ENCODE data around the gene GATD1. TPM values are rescaled to one million over a fixed set of nuclear protein-coding genes. Genes with fewer than 3 reads are reported as not detected.

The GATD1 gene
- total RNA-seq, 1 donor from 2014 or later, result 17.4 TPM

- no peak for DNase-seq
These were observed 35.1 kb upstream of the GATD1 start for GRCh38 chr11:812390-812789.

DNA sequence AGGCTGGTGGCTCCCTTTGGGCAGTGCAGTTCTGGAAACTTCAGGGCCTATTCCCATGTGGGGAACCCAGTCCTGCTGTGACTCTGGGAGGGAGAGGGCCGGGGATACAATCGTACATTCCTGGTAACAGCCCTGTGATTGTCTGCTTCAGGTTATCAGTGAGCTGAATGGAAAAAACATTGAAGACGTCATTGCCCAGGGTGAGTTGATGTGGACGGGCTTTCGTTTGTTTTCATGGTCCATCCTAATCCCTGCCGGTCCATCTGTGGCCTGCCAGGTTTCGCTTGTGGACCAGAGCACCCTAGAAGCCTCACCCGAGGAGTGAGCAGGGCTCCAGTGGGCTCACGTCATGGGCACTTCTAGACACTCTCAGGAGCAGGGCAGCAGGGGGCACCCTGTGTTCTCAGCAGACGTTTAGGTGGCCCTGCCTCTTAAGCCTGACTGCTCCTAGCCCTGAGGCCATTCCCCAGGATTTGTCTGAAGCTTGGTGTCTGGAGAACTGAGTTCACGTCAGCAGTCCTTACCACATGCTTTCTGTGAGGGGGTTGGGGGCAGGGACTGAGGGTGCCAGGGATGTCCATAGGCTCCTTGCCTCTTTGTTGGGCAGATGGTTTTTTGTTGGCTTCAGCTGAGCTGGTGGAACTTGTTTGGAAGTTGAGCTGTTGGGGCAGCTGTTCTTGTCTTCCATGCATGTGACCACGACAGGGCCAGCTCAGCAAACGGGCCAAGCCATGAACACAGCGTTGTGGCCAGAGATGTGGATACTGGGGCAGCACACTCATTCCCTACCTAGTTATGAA lies 34.4 kb upstream of the GATD1 start:
- DNase-seq, result no peak

GRCh38 chr11:810040-810567 lies 32.8 kb upstream of the GATD1 start:
- DNase-seq, result no peak

GRCh38 chr11:809287-810039 lies 32.2 kb upstream of the GATD1 start, which contains the start of gene RPLP2:
Gene RPLP2, plus strand, starts transcription at chr11:809967. Its CDS starts 268 bp downstream, at chr11:810235.
- DNase-seq, result peak; percentile 99

- no peak for DNase-seq
These were observed 31.4 kb upstream of the GATD1 start for GRCh38 chr11:808427-809286.

DNA sequence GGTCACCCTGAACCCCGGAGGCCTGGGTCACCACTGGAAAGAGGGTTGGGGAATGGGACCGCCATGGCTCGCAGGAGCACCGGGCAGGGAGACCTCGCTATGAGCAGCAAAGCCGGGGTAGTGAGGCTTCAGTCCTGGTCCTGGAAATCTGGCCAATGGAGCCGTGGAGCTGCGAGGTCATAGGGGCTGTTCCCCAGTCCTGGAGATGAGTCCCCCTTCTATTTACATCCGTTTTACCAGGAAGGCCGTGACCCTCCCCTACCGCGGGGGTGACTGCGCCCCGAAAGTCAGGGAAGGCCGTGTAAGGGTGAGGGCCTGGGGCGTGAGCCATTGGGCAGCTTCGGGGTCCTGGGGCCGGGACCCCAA lies 27.3 kb upstream of the GATD1 start:
- DNase-seq, result no peak

DNA sequence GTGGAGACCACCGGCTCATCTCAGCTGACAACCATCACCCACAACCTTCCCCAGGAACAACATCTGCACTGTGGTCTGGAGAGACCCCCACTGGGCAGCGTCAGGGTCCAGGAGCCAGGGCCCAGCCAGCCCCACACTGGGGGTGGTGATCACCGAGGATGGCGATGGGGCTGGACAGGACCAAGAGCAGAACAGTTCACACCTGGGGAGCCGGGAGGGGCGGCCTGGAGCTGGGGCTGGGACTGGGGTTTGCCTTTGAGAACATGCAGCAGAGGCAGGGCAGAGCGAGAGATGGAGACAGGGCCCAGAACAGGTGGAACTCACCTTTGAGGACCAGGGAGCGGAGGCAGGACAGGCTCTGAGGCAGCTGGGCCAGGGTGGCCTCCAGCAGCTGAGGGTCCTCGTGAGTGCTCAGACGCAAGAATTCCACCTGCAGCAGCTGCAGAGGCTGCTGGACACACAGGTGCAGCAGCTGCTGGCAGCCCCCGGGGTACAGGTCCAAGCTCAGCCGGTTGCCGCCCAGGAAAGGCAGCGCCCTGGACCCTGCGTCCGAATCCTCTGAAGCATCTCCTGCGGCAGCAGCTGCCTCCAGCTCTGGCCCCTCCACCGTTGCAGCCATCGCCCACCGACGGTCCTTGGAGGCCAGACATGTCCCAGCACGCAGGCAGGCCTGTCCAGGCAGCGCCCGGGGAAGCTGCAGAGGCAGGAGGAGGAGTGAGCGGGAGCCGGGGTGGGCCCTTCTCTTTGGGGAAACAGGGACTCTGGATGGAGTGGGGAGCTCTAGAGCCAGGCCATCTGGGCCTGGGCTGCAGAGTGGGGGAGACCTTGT lies 26.7 kb upstream of the GATD1 start:
- DNase-seq, result peak; percentile 53

GRCh38 chr11:803467-803742 lies 26.1 kb upstream of the GATD1 start:
- no peak for DNase-seq

- no peak for DNase-seq
These were observed 25.6 kb upstream of the GATD1 start for GRCh38 chr11:802693-803466.

DNA sequence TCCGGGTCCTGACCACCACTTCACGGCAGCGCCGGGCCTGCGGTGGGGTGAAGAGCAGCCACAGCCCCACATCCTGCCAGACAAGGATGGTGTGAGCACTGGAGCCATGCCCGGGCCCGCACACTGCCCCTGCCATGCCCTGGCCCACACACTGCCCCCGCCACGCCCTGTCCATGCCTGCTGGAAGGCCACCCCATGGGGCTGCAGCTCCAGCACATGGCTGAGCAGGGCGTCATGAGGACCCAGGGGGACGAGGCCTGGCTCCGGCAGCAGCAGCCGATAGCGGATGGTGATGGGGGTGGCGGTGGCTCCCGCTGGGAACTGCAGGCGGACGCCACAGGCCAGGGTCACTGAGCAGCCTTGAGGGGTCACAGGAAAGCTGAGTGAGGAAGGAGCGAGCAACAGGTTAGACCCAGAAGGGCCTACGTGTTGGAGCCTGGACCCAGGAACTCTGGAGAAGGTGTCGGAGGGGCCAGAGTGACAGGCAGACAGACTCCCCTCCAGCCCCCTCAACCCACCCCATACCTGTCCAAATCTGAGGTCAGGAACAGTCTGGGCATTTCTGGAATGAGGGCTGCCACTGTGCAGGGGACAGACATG lies 24.8 kb upstream of the GATD1 start:
- DNase-seq, result no peak

DNA sequence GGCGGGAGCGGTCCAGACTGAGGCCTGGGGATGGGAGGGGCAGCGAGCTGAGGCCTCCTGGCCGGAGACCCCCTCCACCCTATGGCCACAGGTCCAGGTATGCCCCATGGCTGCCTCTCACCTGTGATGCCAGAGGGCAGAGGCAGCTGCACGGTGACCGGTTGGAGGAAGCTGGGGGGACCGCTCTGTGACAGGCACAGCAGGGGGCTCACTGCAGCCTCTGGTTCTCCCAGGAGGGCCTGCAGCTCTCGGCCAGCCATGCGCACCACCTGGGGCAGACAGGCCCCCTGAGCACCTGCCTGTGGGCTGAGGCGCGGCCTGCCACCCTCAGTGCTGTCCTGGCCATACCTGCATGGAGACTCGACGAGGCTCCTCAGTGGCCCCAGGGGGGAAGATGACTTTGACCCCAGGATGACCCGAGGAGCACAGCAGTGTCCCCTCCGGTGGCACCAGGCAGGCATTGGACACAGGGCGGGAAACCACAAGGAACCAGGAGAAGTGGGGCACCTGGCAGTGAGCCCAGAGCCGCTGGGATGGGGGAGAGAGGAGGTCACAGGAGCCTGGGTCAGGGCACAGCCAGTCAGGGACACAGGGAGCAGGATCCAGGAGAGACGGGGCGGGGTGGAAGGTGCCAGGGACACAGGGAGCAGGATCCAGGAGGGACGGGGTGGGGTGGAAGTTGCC lies 24.0 kb upstream of the GATD1 start:
- no peak for DNase-seq

DNA sequence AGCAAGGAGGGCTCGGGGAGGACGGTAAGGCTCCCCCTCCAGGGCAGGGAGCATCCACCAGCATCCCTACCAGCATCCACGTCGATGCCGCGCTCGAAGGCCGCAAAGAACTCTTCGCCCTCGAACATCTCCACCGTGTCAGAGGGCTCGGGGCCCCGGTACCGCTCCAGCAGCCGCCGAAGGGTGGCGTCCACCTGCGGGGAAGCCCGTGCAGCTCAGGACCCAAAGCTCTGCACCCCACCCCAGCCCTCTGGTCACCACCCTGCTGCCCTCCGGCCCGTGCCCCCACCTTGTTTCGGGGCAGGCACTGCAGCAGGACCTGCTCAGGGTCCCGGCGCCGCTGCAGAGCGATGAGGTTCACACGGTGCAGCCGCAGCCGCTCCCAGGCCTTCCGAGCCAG lies 23.2 kb upstream of the GATD1 start:
- DNase-seq, result no peak

DNA sequence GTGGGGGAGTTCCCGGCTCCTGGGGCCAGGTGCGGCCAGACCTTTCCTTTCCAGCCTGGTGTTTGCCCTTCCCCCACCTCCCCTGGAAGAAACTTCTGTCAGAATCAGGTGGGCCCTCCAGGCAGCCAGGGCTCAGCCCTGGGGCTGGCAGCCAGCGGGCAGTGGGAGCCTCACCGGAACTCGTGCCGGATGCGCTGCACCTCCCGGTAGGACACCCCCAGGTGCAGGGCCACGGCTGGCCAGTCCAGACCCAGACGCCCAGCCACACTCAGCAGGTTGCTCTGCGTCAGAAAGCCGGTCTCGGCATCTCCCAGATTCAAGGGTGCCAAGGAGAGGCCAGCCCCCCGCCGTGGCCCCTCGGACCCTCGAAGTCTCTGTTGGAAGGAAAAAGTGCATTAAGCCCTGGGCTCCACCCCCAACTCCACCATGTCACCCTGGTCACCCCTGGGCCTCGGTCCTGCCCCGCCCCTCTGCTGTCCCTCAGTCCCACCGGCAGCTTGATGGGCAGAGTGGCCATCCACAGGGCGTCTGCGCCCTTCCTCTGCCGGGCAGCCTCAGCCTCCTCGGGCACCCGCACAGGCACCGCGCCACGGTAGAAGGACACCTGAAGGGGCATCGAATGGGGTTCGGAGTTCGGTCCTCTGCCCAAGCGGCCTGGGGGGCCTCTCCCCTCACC lies 22.5 kb upstream of the GATD1 start:
- DNase-seq, result no peak

- peak; percentile 91 for DNase-seq
These were observed 20.9 kb upstream of the GATD1 start, which contains the start of gene SLC25A22 for GRCh38 chr11:798093-798713. Gene SLC25A22, minus strand, starts transcription at chr11:798281. Its CDS starts 3,275 bp downstream, at chr11:795006.

DNA sequence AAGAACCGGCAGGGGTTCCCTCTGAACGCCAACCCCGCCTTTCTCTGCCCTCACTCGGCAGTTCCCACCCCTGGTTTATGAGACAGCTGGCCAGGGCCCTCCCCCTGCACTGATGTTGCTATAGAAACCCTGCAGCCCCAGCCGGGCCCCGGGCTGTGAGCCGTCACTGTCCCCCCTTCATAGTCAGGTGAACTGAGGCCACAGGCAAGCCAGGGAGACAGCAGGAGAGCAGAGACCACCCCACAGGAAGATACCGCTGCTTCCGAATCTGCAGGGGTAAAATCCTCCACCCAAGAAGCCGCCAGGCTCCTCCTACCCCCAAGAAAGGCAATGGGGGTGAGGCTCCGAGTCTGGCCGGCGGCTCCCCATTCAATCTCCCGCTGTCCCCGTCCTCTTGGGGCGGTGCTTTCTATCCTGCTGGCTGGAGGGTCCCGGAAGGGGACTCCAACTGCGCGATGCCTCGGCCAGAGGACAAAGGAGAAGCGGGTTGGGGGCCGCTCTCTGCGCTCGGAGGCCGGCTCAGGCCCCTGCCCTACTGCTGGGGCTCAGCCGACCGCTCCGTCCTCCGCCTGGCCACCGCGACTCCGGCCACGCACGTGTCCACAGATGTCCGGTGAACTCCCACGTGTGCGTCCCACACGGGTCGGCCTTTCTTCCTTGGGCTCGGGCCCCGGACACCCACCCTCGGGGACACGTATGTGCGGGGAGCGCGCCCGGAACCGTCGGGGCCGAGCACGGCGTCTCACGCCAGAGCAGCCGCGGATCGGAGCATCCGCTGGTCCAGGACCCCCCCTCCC lies 20.2 kb upstream of the GATD1 start:
- peak; percentile 96 for DNase-seq

DNA sequence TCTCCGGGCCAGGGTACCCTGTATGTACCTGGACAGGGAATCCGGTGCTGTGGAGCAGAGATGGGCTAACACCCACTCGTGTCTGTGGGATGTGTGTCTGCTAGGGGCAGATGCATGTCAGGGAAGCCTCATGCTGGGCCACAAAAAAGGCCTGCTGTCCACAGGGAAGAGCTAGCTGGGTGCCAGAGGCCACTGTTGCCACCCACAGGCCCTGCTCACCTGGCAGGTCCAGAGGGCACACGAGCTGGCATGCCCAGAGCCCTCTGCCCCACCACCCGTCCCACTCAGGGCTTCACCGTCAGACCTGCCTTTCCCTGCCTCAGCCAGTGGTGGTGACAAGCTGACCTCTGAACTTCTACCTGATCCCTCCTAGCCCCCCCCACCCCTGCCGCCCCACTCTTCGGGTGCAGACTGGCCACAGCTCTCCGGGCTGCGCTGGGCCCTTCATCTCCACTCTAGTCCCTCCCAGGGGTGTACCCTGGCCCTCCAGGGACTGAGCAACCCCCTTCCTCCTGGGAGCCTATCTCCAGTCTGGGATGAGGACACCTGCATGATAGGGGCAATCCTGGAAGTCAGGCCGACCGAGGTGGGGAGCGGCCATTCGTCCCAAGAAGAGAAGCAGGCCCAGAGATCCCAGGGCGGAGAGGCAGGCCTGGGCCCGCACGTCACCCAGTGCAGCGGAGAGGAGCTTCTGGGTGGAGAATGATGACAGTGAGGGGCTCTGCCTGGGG lies 19.4 kb upstream of the GATD1 start:
- no peak for DNase-seq

Data from tongue (tissue), 2 donors.